ENCODE data around the gene CD4.
"Not testable (repeated sequence)": the region's sequence is repeated elsewhere in the genome, so short reads cannot be mapped to it uniquely, and the experiment has no call there.

Gene CD4

GRCh38 chr12:6869049-6870021, 80.0 kb downstream of the CD4 start:
- peak; percentile 71 for DNase-seq

GRCh38 chr12:6870304-6870703, 81.0 kb downstream of the CD4 start:
- not testable (repeated sequence) for DNase-seq

Measured in fibroblast of skin of scalp (primary cell).